H1 (cell line): ENCODE results near the gene RBM4B. TPM values are rescaled to one million over a fixed set of nuclear protein-coding genes. Genes with fewer than 3 reads are reported as not detected.

ENCODE experiments used
- CTCF ChIA-PET: fragments of 300-600 bp; sonication (Branson Sonifier 250); formaldehyde crosslinking; loops from one replicate; lab custom pipeline; 2021; ENCODE audit not compliant: partially characterized antibody; lab: Charles Lee
- POLR2A ChIA-PET: fragments of 300-600 bp; sonication (Branson Sonifier 250); formaldehyde crosslinking; loops from one replicate; lab custom pipeline; 2021; ENCODE audit warnings: inconsistent platforms; ENCODE audit not compliant: partially characterized antibody; lab: Charles Lee
- DNase-seq, 2 experiments: peaks; one replicate each; pipeline versions ENCODE4 v3.0.0 to v3.0.0-alpha.2; 2010 to 2022; ENCODE audit warnings: low spot score in 2 of 2, low read depth in 1 of 2, mixed read lengths in 1 of 2
- FAIRE-seq: peaks from 2 replicates; lab custom pipeline; 2011; peaks lifted over from hg19 to GRCh38; lab: Jason Lieb, UNC
- H2AFZ ChIP-seq: 2 replicates; pipeline ENCODE4 v1.8.1; 2012; ENCODE audit warnings: low read length, inconsistent platforms
- H2AK5ac ChIP-seq: 2 replicates; pipeline ENCODE4 v1.6.1; 2013; ENCODE audit warnings: low read depth, low read length
- H2BK120ac ChIP-seq: replicated peaks from 2 replicates; pipeline ENCODE3; 2013; ENCODE audit warnings: low read depth, low read length, inconsistent platforms
- H2BK12ac ChIP-seq: 2 replicates; pipeline ENCODE4 v1.6.1; 2013; ENCODE audit warnings: low read depth, low read length
- H2BK15ac ChIP-seq: 2 replicates; pipeline ENCODE4 v1.6.1; 2013; ENCODE audit warnings: low read length
- H2BK20ac ChIP-seq: 2 replicates; pipeline ENCODE4 v1.6.1; 2013; ENCODE audit warnings: low read length
- H2BK5ac ChIP-seq: 2 replicates; pipeline ENCODE4 v1.6.1; 2013; ENCODE audit warnings: low read depth, low read length
- H3K14ac ChIP-seq: 2 replicates; pipeline ENCODE4 v1.6.1; 2013; ENCODE audit warnings: inconsistent platforms; ENCODE audit not compliant: insufficient read length
- H3K18ac ChIP-seq: 2 replicates; pipeline ENCODE4 v1.6.1; 2013; ENCODE audit warnings: low read length; ENCODE audit errors: extremely low read depth
- H3K23ac ChIP-seq: 2 replicates; pipeline ENCODE4 v1.6.1; 2013; ENCODE audit warnings: inconsistent platforms; ENCODE audit not compliant: insufficient read length
- H3K23me2 ChIP-seq: 2 replicates; pipeline ENCODE4 v1.6.1; 2013; ENCODE audit warnings: low read depth, low read length
- H3K27ac ChIP-seq: 2 replicates; pipeline ENCODE4 v1.6.1; 2011; ENCODE audit warnings: low read depth, low read length, inconsistent platforms
- H3K27me3 ChIP-seq, 4 experiments: replicated peaks in 1 of 4; 1 replicate in 1 of 4; 2 replicates in 3 of 4; pipeline versions ENCODE4 v1.6.1 to v1.8.1; 2011 to 2013; ENCODE audit warnings: low read length in 3 of 4, mild to moderate bottlenecking in 3 of 4, inconsistent platforms in 2 of 4, mixed read lengths in 2 of 4, moderate library complexity in 1 of 4; ENCODE audit not compliant: control insufficient read depth in 3 of 4, insufficient read depth in 3 of 4; ENCODE audit errors: extremely low read depth in 1 of 4
- H3K36me3 ChIP-seq, 4 experiments: 2 replicates each; pipeline versions ENCODE4 v1.6.1 to v1.8.1; 2011 to 2013; ENCODE audit warnings: mild to moderate bottlenecking in 4 of 4, low read length in 3 of 4, moderate library complexity in 2 of 4, control low read depth in 1 of 4, inconsistent platforms in 1 of 4; ENCODE audit not compliant: insufficient read depth in 4 of 4, control insufficient read depth in 2 of 4
- H3K4ac ChIP-seq: replicated peaks from 2 replicates; pipeline ENCODE3; 2013; ENCODE audit warnings: low read length, low read depth, mixed read lengths, inconsistent platforms; ENCODE audit not compliant: insufficient read length
- H3K4me1 ChIP-seq, 4 experiments: replicated peaks in 1 of 4; 1 replicate in 1 of 4; 2 replicates in 3 of 4; pipeline versions ENCODE4 v1.6.1 to v1.8.1; 2011 to 2013; ENCODE audit warnings: low read length in 3 of 4, inconsistent platforms in 2 of 4, mixed read lengths in 1 of 4; ENCODE audit not compliant: insufficient read depth in 4 of 4, control insufficient read depth in 3 of 4
- H3K4me2 ChIP-seq, 2 experiments: 2 replicates each; pipeline versions ENCODE4 v1.6.1 to v1.8.1; 2011 to 2013; ENCODE audit warnings: low read depth in 2 of 2, low read length in 2 of 2, control low read depth in 1 of 2, inconsistent platforms in 1 of 2, mild to moderate bottlenecking in 1 of 2; ENCODE audit not compliant: insufficient read depth in 1 of 2
- H3K4me3 ChIP-seq, 4 experiments: fragments of 200-600, 300-600 bp in 1 of 4; sonication (generic), shearing (Covaris generic), sonication (Bioruptor Twin) in 1 of 4; 2 replicates each; pipeline versions ENCODE4 v1.5.1 to v1.8.1; 2011 to 2016; ENCODE audit warnings: low read length in 4 of 4, low read depth in 3 of 4, control low read depth in 2 of 4, inconsistent platforms in 2 of 4, mild to moderate bottlenecking in 2 of 4, mixed read lengths in 1 of 4, moderate library complexity in 1 of 4; ENCODE audit not compliant: insufficient read depth in 2 of 4; ENCODE audit errors: extremely low read depth in 1 of 4
- H3K56ac ChIP-seq: replicated peaks from 2 replicates; pipeline ENCODE3; 2013; ENCODE audit warnings: low read depth, mild to moderate bottlenecking, mixed read lengths, low read length, inconsistent platforms; ENCODE audit not compliant: insufficient read length
- H3K79me1 ChIP-seq: 2 replicates; pipeline ENCODE4 v1.6.1; 2013; ENCODE audit warnings: low read depth, low read length, control low read depth
- H3K79me2 ChIP-seq, 2 experiments: 2 replicates each; pipeline versions ENCODE4 v1.6.1 to v1.8.1; 2012 to 2013; ENCODE audit warnings: low read length in 2 of 2, mild to moderate bottlenecking in 2 of 2, inconsistent platforms in 1 of 2; ENCODE audit not compliant: insufficient read depth in 2 of 2, control insufficient read depth in 1 of 2
- H3K9ac ChIP-seq, 4 experiments: replicated peaks in 1 of 4; 1 replicate in 1 of 4; 2 replicates in 3 of 4; pipeline versions ENCODE4 v1.6.1 to v1.8.1; 2011 to 2013; ENCODE audit warnings: low read depth in 3 of 4, low read length in 3 of 4, control low read depth in 2 of 4, mild to moderate bottlenecking in 2 of 4, moderate library complexity in 2 of 4, inconsistent platforms in 1 of 4; ENCODE audit errors: extremely low read depth in 1 of 4
- H3K9me3 ChIP-seq, 2 experiments: 2 replicates each; pipeline versions ENCODE4 v1.6.1 to v1.8.1; 2012 to 2013; ENCODE audit warnings: mild to moderate bottlenecking in 2 of 2, moderate library complexity in 2 of 2, control low read depth in 1 of 2, inconsistent platforms in 1 of 2, low read depth in 1 of 2, low read length in 1 of 2, mixed read lengths in 1 of 2; ENCODE audit not compliant: insufficient read depth in 2 of 2
- H4K20me1 ChIP-seq, 2 experiments: replicated peaks in 1 of 2; 2 replicates each; pipeline versions ENCODE3 to v1.8.1; 2011 to 2013; ENCODE audit warnings: inconsistent platforms in 2 of 2, low read length in 2 of 2, mild to moderate bottlenecking in 1 of 2; ENCODE audit not compliant: insufficient read depth in 2 of 2, control insufficient read depth in 1 of 2
- H4K5ac ChIP-seq: 2 replicates; pipeline ENCODE4 v1.6.1; 2013; ENCODE audit warnings: low read length, low read depth, mixed read lengths, inconsistent platforms; ENCODE audit not compliant: insufficient read length
- H4K8ac ChIP-seq: 2 replicates; pipeline ENCODE4 v1.8.0; 2013; ENCODE audit warnings: mild to moderate bottlenecking, moderate library complexity, low read length, inconsistent platforms; ENCODE audit not compliant: insufficient read depth; ENCODE audit errors: extremely low read depth
- H4K91ac ChIP-seq: replicated peaks from 2 replicates; pipeline ENCODE3; 2013; ENCODE audit warnings: low read length, mixed read lengths, inconsistent platforms; ENCODE audit not compliant: insufficient read length
- ATF2 ChIP-seq: IDR thresholded peaks from 2 replicates; pipeline ENCODE4 v1.6.1; 2012; ENCODE audit warnings: low read length, inconsistent platforms
- CHD1 ChIP-seq: IDR thresholded peaks from 2 replicates; pipeline ENCODE4 v1.6.1; 2012; ENCODE audit warnings: low read depth, low read length, improper control_type of control experiment
- NRF1 ChIP-seq: IDR thresholded peaks from 2 replicates; pipeline ENCODE4 v1.6.1; 2011; ENCODE audit warnings: mild to moderate bottlenecking, low read depth, low read length, improper control_type of control experiment
- POLR2A ChIP-seq, 2 experiments: IDR thresholded peaks; 1 replicate in 1 of 2; 2 replicates in 1 of 2; pipeline ENCODE4 v1.6.1; 2011; ENCODE audit warnings: low read depth in 2 of 2, low read length in 2 of 2, mild to moderate bottlenecking in 2 of 2; ENCODE audit errors: control extremely low read depth in 1 of 2
- POLR2AphosphoS5 ChIP-seq: IDR thresholded peaks from 2 replicates; pipeline ENCODE4 v1.6.1; 2011; ENCODE audit warnings: low read depth, low read length
- RXRA ChIP-seq: IDR thresholded peaks from 2 replicates; pipeline ENCODE4 v1.6.1; 2011; ENCODE audit warnings: low read depth, mild to moderate bottlenecking, low read length, moderate library complexity; ENCODE audit not compliant: insufficient read depth
- SP1 ChIP-seq: IDR thresholded peaks from 2 replicates; pipeline ENCODE4 v1.6.1; 2011; ENCODE audit warnings: low read depth, low read length
- WGBS, 2 experiments: shearing (Covaris generic) in 1 of 2; methylation state at CpG; one replicate each; pipeline versions ENCODE4 v1.1.6 to v1.1.7; 2013 to 2015; ENCODE audit warnings: low lambda C conversion rate in 2 of 2, mixed read lengths in 2 of 2, inconsistent platforms in 1 of 2, low coverage in 1 of 2, missing lambda C conversion rate in 1 of 2; ENCODE audit not compliant: insufficient replicate concordance in 2 of 2, insufficient coverage in 1 of 2, insufficient read length in 1 of 2; ENCODE audit errors: extremely low coverage in 1 of 2, missing lambda C conversion rate in 1 of 2; 5-methylcytosine and 5-hydroxymethylcytosine counted together
- polyA plus RNA-seq, 7 experiments: library from polyadenylated mRNA; depleted of rRNA in 3 of 7; stranded (reverse) in 5 of 7; unstranded in 2 of 7; fragments of >200 nt in 5 of 7; fragments of 200-250 nt in 2 of 7; gene quantifications; 1 replicate in 5 of 7; 2 replicates in 1 of 7; 4 replicates in 1 of 7; pipeline versions ENCODE4 v1.2.1 to v1.2.3, GENCODE V29; 2011 to 2013; ENCODE audit warnings: missing spikeins in 2 of 7, mixed read lengths in 2 of 7
- total RNA-seq: library from RNA; stranded (reverse); fragmentation: NEBNext Ultra II Directional; extraction: Animal tissue kit (Norgen Biotek cat#: 25700); gene quantifications from 2 replicates; pipeline ENCODE4 v1.2.1, GENCODE V29; 2021

RBM4B gene
- total and polyA plus RNA-seq, 2 of the 8 experiments (the other 6 are each of a cell fraction or from before 2014, with no cell fraction given) = 27.5 to 30.5 TPM

GRCh38 chr11:66625752-66626149 is 51.9 kb downstream of the RBM4B start:
- Histone ChIP-seq H3K79me1 (peaks cover 33% of the 10 kb centered on the region), H2AK5ac (no peak overlapping the region), H4K91ac (no peak overlapping the region), H4K5ac (no peak overlapping the region), H3K4me2 (no peak overlapping the region), H3K9ac (no peak overlapping the region), H4K8ac (no peak overlapping the region), H2BK20ac (no peak overlapping the region), H3K18ac (no peak overlapping the region), H3K9me3 (no peaks in the 10 kb centered on the region), H2BK120ac (no peak overlapping the region), H2BK12ac (no peak overlapping the region), H2BK5ac (peak overlapping the region; percentile 48; the same call in 1 of the 2 replicates), H3K4ac (no peak overlapping the region), H2BK15ac (no peak overlapping the region), H4K20me1 (peaks cover 57 to 63% of the 10 kb centered on the region in 2 experiments), H3K36me3 (peaks cover 53 to 97% (median 82%) of the 10 kb centered on the region in 4 experiments), H3K23me2 (no peaks in the 10 kb centered on the region), H3K27me3 (no peaks in the 10 kb centered on the region), H3K79me2 (peaks cover 69 to 100% of the 10 kb centered on the region in 2 experiments), H3K23ac (no peak overlapping the region), H3K56ac (no peak overlapping the region), H3K27ac (no peak overlapping the region), H3K4me1 (peaks cover 0 to 3% (median 0%) of the 10 kb centered on the region in 4 experiments; a peak in 1 of 7 replicates), H3K14ac (no peak overlapping the region), H3K4me3 (no peak overlapping the region), H2AFZ (no peak overlapping the region)
- FAIRE-seq (no peak), DNase-seq (no peak)
- POLR2A ChIA-PET = interaction anchor here (0.6 to 66.2 kb wide), 5 partner anchors 5 to 121 kb away, joined by 3 to 2165 read pairs (median 4); partner anchors contain the start of genes CCDC87, CCS, RBM14 and RBM4
- CTCF ChIA-PET = interaction anchor here (0.6 kb wide), 1 partner anchor 208 kb away, joined by 3 read pairs; no protein-coding TSS in a partner anchor
- 96% methylated on average over 8 of the region's 9 CpGs; no CpG with 5 or more reads in 1 of the 2 experiments for WGBS, 2 experiments
- TF ChIP-seq CHD1 (no peak), SP1 (no peak), RXRA (no peak), NRF1 (no peak), ATF2 (no peak), POLR2A (IDR thresholded peaks at IDR 0.05; ENCODE audit: control extremely low read depth in 1 of 2, low read depth in 2 of 2, low read length in 2 of 2) (peak; percentile 2 to 37; a peak in 1 of 3 replicates), POLR2AphosphoS5 (peak; percentile 67; the same call in 1 of the 2 replicates)
